ENCODE results near the gene POU2F2. TPM values are rescaled to one million over a fixed set of nuclear protein-coding genes. Genes with fewer than 3 reads are reported as not detected.

POU2F2 gene
- total RNA-seq, 2 experiments from 2014 or later, result 33.5 to 59.5 TPM

GRCh38 chr19:42122691-42123607 is 9.3 kb downstream of the POU2F2 start:
- Histone ChIP-seq H2AFZ (ENCODE audit: low read length) (no peak overlapping the region), H3K4me1 (ENCODE audit: insufficient read depth, low read length, poor library complexity, severe bottlenecking) (peaks cover 92% of the 10 kb centered on the region), H4K20me1 (ENCODE audit: insufficient read depth, low read length) (no peaks in the 10 kb centered on the region), H3K4me3 (ENCODE audit: low read depth, low read length, poor library complexity, severe bottlenecking) (peak overlapping the region; percentile 43), H3K4me2 (ENCODE audit: low read length) (peak overlapping the region; percentile 61), H3K9me3 (ENCODE audit: low read length) (0 out of 2 replicates have a peak, but pooled peaks cover 5% of the 10 kb centered on the region), H3K79me2 (ENCODE audit: insufficient read depth, low read depth, low read length) (peaks cover 54% of the 10 kb centered on the region), H3K27ac (ENCODE audit: low read depth, low read length, poor library complexity, severe bottlenecking) (peak overlapping the region; percentile 78), H3K36me3 (ENCODE audit: insufficient read depth, low read length) (peaks cover 84% of the 10 kb centered on the region), H3K9me2 (ENCODE audit: insufficient read depth, low read length) (no peaks in the 10 kb centered on the region)
- TF ChIP-seq, protein P1, sequence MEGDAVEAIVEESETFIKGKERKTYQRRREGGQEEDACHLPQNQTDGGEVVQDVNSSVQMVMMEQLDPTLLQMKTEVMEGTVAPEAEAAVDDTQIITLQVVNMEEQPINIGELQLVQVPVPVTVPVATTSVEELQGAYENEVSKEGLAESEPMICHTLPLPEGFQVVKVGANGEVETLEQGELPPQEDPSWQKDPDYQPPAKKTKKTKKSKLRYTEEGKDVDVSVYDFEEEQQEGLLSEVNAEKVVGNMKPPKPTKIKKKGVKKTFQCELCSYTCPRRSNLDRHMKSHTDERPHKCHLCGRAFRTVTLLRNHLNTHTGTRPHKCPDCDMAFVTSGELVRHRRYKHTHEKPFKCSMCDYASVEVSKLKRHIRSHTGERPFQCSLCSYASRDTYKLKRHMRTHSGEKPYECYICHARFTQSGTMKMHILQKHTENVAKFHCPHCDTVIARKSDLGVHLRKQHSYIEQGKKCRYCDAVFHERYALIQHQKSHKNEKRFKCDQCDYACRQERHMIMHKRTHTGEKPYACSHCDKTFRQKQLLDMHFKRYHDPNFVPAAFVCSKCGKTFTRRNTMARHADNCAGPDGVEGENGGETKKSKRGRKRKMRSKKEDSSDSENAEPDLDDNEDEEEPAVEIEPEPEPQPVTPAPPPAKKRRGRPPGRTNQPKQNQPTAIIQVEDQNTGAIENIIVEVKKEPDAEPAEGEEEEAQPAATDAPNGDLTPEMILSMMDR (conservative IDR thresholded peaks at IDR 0.05; ENCODE audit: low read length), result peak; percentile 60
- no peak for TF ChIP-seq EZH2phosphoT487 (IDR thresholded peaks at IDR 0.05; ENCODE audit: borderline replicate concordance, low read depth, low read length)
- POLR2A ChIA-PET, result interaction anchor here (0.5 to 2.4 kb wide), 4 partner anchors 8 to 49 kb away, joined by 3 to 25 read pairs (median 3); partner anchors contain the start of gene POU2F2
- intact Hi-C loops (cut with micrococcal nuclease; ENCODE audit: unreplicated experiment), result no loop called here
- BruUV-seq (replicated peaks), result no TSS peak
- CTCF ChIA-PET (ENCODE audit: unreplicated experiment), result interaction anchor here (1.0 to 2.1 kb wide), 3 partner anchors 9 to 14 kb away, joined by 3 to 10 read pairs (median 4); partner anchors contain the start of gene POU2F2
- DNase-seq (ENCODE audit: low spot score), result peak; percentile 61

GRCh38 chr19:42121656-42122069 is 10.6 kb downstream of the POU2F2 start:
- peak overlapping the region; percentile 78 for H3K27ac ChIP-seq (ENCODE audit: low read depth, low read length, poor library complexity, severe bottlenecking)
- H3K79me2 ChIP-seq (ENCODE audit: insufficient read depth, low read depth, low read length), result peaks cover 42% of the 10 kb centered on the region
- no peaks in the 10 kb centered on the region for H4K20me1 ChIP-seq (ENCODE audit: insufficient read depth, low read length)
- DNase-seq (ENCODE audit: low spot score), result peak; percentile 67
- peaks cover 85% of the 10 kb centered on the region for H3K36me3 ChIP-seq (ENCODE audit: insufficient read depth, low read length)
- no peak overlapping the region for H2AFZ ChIP-seq (ENCODE audit: low read length)
- POLR2A ChIA-PET, result interaction anchor here (1.0 kb wide), 1 partner anchor 12 kb away, joined by 3 read pairs; no protein-coding TSS in a partner anchor
- H3K9me3 ChIP-seq (ENCODE audit: low read length), result 0 out of 2 replicates have a peak, but pooled peaks cover 5% of the 10 kb centered on the region
- no peaks in the 10 kb centered on the region for H3K9me2 ChIP-seq (ENCODE audit: insufficient read depth, low read length)
- TF ChIP-seq, protein P1 (conservative IDR thresholded peaks at IDR 0.05; ENCODE audit: low read length), result no peak
- TF ChIP-seq EZH2phosphoT487 (IDR thresholded peaks at IDR 0.05; ENCODE audit: borderline replicate concordance, low read depth, low read length), result no peak
- peak overlapping the region; percentile 61 for H3K4me2 ChIP-seq (ENCODE audit: low read length)
- no TSS peak for BruUV-seq (replicated peaks)
- peaks cover 91% of the 10 kb centered on the region for H3K4me1 ChIP-seq (ENCODE audit: insufficient read depth, low read length, poor library complexity, severe bottlenecking)
- intact Hi-C loops (cut with micrococcal nuclease; ENCODE audit: unreplicated experiment), result no loop called here
- peak overlapping the region; percentile 43 for H3K4me3 ChIP-seq (ENCODE audit: low read depth, low read length, poor library complexity, severe bottlenecking)
- CTCF ChIA-PET (ENCODE audit: unreplicated experiment), result interaction anchor here (0.6 kb wide), 1 partner anchor 55 kb away, joined by 7 read pairs; no protein-coding TSS in a partner anchor

Measured in OCI-LY7 (cell line).